Stimulated activated CD4-positive, alpha-beta T cell treated with anti-CD3 and anti-CD28 coated beads, TNF-alpha, amount 100 ng/mL, for 24 hours (primary cell): ENCODE measurements around the gene E2F8.

Experiments
- DNase-seq, 3 experiments: peaks; one replicate each; pipeline ENCODE4 v3.0.0-alpha.2; 2020; ENCODE audit warnings: low read depth in 3 of 3

The E2F8 gene

DNA sequence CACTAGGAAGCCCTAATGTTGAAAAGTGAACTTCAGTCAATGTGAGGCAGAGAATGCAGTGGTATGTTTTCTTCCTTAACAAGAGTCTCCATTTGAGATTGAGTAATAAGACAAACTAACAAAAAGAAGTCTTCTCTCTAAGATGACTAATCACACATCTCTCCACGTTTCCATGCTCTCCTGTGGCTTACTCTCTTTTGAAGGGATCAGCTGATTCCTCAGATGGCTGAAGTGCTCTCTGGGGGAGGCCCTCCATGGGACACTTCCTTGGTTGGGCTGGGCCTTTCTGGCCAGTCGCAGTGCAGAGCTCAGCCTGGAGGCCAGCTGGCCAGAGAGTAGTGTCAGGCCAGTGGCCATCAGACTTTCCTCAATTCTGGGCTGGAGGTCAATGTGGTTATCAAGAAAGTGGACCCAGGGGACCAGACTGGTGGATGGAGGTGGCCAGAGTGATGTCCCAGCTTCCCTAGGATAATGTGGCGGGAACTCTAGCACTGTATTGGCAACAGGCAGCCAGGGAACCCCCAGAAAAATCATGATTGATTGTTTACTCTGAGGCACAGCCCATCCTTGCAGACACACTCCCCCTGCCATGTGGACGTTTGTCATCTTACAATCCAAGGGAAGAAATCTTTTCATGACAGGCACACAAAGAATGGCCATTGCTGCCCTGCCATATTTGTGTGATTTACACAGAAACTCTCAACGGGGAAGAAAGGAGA, 53.5 kb downstream of the E2F8 start:
- no peak for DNase-seq

DNA sequence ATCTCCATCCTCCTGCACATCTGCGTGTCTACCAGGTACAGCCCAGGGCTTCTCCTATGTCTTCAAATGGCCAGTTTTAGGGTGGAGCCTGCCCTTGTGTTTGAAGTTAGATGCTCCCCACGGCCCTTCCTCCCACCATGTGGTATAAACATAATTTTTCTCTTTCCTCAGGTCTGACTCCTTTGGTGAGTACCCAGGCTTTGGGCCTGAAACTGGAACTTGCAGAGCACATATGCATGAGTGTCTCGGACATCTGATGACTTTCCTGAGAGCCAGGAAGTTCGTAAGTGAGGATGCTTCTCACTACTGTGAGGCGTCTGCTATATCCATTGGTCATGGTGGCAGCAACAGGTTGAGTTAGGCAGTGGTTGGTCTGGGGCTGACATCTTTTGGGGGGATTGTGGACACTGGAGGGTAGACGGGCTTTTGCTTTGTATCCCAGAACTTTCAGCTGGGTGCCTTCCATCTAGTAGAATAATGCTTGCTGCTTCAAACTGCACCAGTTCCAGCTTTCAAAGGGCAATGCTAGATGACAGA, 55.2 kb downstream of the E2F8 start:
- DNase-seq: no peak

- DNase-seq: no peak
Observed at GRCh38 chr11:19185036-19185435, 55.7 kb downstream of the E2F8 start.

DNA sequence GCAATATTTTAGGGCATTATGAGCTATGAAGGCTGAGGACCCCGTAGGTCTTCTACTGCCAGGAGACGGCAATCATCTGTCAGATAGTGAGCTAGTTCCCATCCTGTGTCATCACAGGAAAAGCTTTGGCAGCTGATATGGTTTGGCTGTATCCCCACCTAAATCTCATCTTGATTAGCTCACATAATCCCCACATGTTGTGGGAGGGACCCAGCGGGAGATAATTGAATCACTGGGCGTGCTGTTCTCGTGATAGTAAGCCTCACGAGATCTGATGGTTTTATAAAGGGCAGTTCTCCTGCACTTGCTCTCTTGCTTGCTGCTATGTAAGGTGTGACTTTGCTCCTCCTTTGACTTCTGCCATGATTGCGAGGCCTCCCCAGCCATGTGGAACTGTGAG, 57.1 kb downstream of the E2F8 start:
- DNase-seq: no peak

DNA sequence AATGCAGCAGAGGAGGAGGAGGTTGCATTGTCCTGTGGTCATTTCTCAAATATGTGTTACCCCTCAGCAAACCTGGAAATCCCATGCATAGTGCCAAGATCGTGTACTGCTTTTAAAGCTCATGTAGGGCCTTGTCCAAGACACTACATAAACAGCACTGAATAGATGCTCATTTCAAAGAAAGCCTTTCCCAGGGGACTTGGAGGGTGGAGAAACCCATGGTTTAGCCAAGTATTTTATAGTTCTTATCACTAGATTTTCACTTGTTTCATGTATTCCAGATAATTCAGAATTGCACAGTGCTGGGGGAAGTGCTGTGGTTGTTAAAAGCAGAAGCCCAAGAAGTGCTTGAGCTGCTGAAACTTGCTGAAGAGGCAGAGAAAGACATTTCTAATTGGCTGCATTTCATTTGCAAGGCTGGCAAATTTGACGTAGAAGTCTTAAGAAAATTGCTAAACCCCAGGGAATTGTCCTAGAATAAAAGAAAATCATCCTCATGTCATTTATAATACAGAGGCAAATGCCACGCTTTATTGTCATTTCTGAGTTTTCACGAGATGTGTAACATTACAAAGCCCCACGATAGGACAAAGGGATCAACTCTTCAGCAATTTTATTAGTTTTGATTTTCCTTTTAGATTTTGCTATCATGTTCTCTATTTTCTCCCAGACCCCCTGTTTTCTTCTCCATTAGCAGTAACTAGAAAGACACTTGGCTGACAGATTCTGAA, 59.0 kb downstream of the E2F8 start:
- no peak for DNase-seq

DNA sequence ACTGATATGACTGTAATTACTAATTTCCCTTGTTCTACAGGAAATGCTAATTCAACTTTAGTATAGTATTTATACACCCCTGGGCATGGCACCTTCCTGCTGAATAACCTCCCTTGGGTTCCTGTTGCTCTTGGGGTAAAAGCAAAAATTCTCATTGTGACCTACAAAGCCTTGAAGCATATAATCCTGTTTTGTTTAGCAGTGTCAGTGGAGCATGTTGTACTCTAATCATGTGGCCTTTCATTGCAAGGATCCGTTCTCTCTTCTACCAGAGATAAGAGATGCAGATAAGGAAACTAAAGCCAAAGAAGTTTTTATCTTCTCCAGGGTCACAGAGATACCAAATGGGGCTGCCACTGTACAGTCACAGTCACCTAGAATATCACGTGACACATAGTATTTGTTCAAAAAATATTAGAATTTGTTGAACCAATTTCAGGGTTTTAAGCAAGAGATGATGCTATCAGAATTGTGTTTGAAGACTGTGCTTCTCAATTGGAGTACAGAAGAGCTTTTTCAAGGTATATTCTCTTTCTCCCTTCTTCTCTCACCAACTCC, 64.0 kb downstream of the E2F8 start:
- DNase-seq: no peak
